HG02763 (cell line): Measurements from ENCODE around the gene SIRT3.
"Not testable (repeated sequence)": the region's sequence is repeated elsewhere in the genome, so short reads cannot be mapped to it uniquely, and the experiment has no call there.

Source experiments
- ATAC-seq: cut with Tn5 transposase; IDR thresholded peaks from one replicate; pipeline ENCODE4 v1.9.1; 2021; ENCODE audit warnings: mild to moderate bottlenecking, moderate library complexity; ENCODE audit not compliant: unreplicated experiment

Gene SIRT3

DNA sequence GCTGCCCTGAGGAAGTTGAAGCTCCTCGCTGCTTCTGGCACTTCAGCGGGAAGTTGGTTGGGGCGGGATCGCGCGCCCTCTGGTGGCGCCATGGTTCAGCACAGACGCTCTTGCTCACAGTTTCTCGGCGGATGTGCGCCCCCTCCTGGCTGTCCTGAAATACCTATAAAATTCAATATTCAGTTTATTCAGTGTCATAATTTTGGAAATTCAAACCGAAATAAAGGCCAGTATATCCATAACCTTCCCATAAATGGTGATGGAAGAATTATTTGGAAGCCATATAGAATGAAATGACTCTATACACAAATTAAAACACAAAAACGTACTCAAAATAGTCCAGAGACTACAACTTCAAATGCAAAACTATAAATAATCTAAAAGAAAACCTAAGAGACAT lies 55.9 kb downstream of the SIRT3 start:
- not testable (repeated sequence) for ATAC-seq
